A549 (cell line): ENCODE data around the gene RRAS. TPM values are rescaled to one million over a fixed set of nuclear protein-coding genes. Genes with fewer than 3 reads are reported as not detected.

ENCODE experiments used
- ATAC-seq, 2 experiments: fragments of 200-7000 bp in 1 of 2; fragments of >200 bp in 1 of 2; cut with Nextera tagmentation in 1 of 2; cut with Tn5 transposase in 1 of 2; 3 replicates each; pipeline versions ENCODE4 v1.8.0 to v1.9.1; 2018 to 2020; ENCODE audit warnings: mild to moderate bottlenecking in 1 of 2, moderate library complexity in 1 of 2
- CTCF ChIA-PET: fragments of 300-600 bp; sonication (Branson Sonifier 250); formaldehyde crosslinking; extraction: SDS; loops from one replicate; lab custom pipeline; 2021; ENCODE audit warnings: antibody characterized with exemption, inconsistent platforms; lab: Yijun Ruan, JAX
- POLR2A ChIA-PET: fragments of 350-600 bp; formaldehyde crosslinking; extraction: SDS; loops from one replicate; lab custom pipeline; 2021; ENCODE audit warnings: antibody characterized with exemption, inconsistent platforms; lab: Yijun Ruan, JAX
- DNase-seq, 2 experiments: peaks; one replicate each; pipeline versions ENCODE4 v3.0.0 to v3.0.0-alpha.2; 2011 to 2016; ENCODE audit warnings: low read depth in 1 of 2, low spot score in 1 of 2
- FAIRE-seq: peaks from 2 replicates; lab custom pipeline; 2011; peaks lifted over from hg19 to GRCh38; lab: Jason Lieb, UNC
- H3K27ac ChIP-seq, 2 experiments: fragments of >200 bp; sonication (Bioruptor Twin); formaldehyde crosslinking; 3 replicates each; pipeline ENCODE4 v1.5.1; 2016 to 2017
- H3K4me1 ChIP-seq: fragments of >200 bp; sonication (Bioruptor Twin); formaldehyde crosslinking; 3 replicates; pipeline ENCODE4 v1.6.1; 2016
- H3K4me2 ChIP-seq: fragments of >200 bp; sonication (Bioruptor Twin); formaldehyde crosslinking; 3 replicates; pipeline ENCODE4 v1.6.1; 2016
- H3K4me3 ChIP-seq: fragments of >200 bp; sonication (Bioruptor Twin); formaldehyde crosslinking; 3 replicates; pipeline ENCODE4 v1.5.1; 2016
- H3K9me3 ChIP-seq: fragments of >200 bp; sonication (Bioruptor Twin); formaldehyde crosslinking; 3 replicates; pipeline ENCODE4 v1.6.1; 2016
- CBX2 ChIP-seq: fragments of 200-600 bp; sonication (generic); IDR thresholded peaks from 2 replicates; pipeline ENCODE4 v1.6.1; 2016; ENCODE audit warnings: low read depth, mild to moderate bottlenecking, borderline replicate concordance
- CBX8 ChIP-seq: fragments of 200-600 bp; sonication (generic); IDR thresholded peaks from 2 replicates; pipeline ENCODE4 v1.6.1; 2016
- CHD2 ChIP-seq: fragments of 150-350 bp; IDR thresholded peaks from 2 replicates; pipeline ENCODE4 v1.6.1; 2014; ENCODE audit warnings: low read length; ENCODE audit not compliant: partially characterized antibody
- CHD4 ChIP-seq: fragments of 200-600 bp; sonication (generic); IDR thresholded peaks from 2 replicates; pipeline ENCODE4 v1.6.1; 2016; ENCODE audit warnings: antibody characterized with exemption, mild to moderate bottlenecking, borderline replicate concordance
- EP300 ChIP-seq, 2 experiments: fragments of >200 bp; sonication (Bioruptor Twin); formaldehyde crosslinking; IDR thresholded peaks; 2 replicates in 1 of 2; 3 replicates in 1 of 2; pipeline ENCODE4 v1.6.1; 2016 to 2017
- FOSL2 ChIP-seq, 2 experiments: fragments of 450-650 bp in 1 of 2; fragments of >200 bp in 1 of 2; sonication (Bioruptor Twin) in 1 of 2; formaldehyde crosslinking; IDR thresholded peaks; 2 replicates each; pipeline versions ENCODE4 v1.5.0 to v1.6.1; 2016 to 2020; ENCODE audit warnings: mild to moderate bottlenecking in 1 of 2, moderate library complexity in 1 of 2
- GATA3 ChIP-seq: IDR thresholded peaks from 2 replicates; pipeline ENCODE4 v1.6.1; 2012; ENCODE audit warnings: borderline replicate concordance
- HEYL ChIP-seq: fragments of 250-450 bp; sonication (Bioruptor Pico); IDR thresholded peaks from 2 replicates; pipeline ENCODE4 v1.8.0; 2021; ENCODE audit warnings: mild to moderate bottlenecking, moderate library complexity
- HOXB5 ChIP-seq: fragments of 250-450 bp; sonication (Bioruptor Pico); IDR thresholded peaks from 2 replicates; pipeline ENCODE4 v1.5.0; 2020; ENCODE audit warnings: mild to moderate bottlenecking, moderate library complexity
- JUN ChIP-seq, 2 experiments: fragments of >200 bp; sonication (Bioruptor Twin); formaldehyde crosslinking; IDR thresholded peaks; 2 replicates in 1 of 2; 3 replicates in 1 of 2; pipeline ENCODE4 v1.6.1; 2016 to 2017
- JUNB ChIP-seq: fragments of >200 bp; sonication (Bioruptor Twin); formaldehyde crosslinking; IDR thresholded peaks from 2 replicates; pipeline ENCODE4 v1.6.1; 2016
- KDM1A ChIP-seq: fragments of 200-600 bp; sonication (generic); IDR thresholded peaks from 2 replicates; pipeline ENCODE4 v1.6.1; 2016; ENCODE audit warnings: low read depth, mild to moderate bottlenecking
- KDM5A ChIP-seq: fragments of 200-600 bp; sonication (generic); IDR thresholded peaks from 2 replicates; pipeline ENCODE4 v1.6.1; 2016; ENCODE audit warnings: antibody characterized with exemption, mild to moderate bottlenecking
- MAFK ChIP-seq: fragments of 450-650 bp; IDR thresholded peaks from 2 replicates; pipeline ENCODE4 v1.6.1; 2014; ENCODE audit not compliant: partially characterized antibody
- MYC ChIP-seq: IDR thresholded peaks from 2 replicates; pipeline ENCODE4 v1.6.1; 2012; ENCODE audit warnings: mild to moderate bottlenecking, inconsistent platforms, low read length, improper control_type of control experiment, borderline replicate concordance
- NFE2L2 ChIP-seq: fragments of 150-350 bp; conservative IDR thresholded peaks from 2 replicates; pipeline ENCODE4 v1.6.1; 2014; ENCODE audit warnings: low read length
- NPAS2 ChIP-seq: fragments of 250-450 bp; sonication (Bioruptor Pico); IDR thresholded peaks from 2 replicates; pipeline ENCODE4 v1.8.0; 2022; ENCODE audit warnings: mild to moderate bottlenecking, moderate library complexity, borderline replicate concordance
- NR3C1 ChIP-seq: fragments of >200 bp; sonication (Bioruptor Twin); formaldehyde crosslinking; IDR thresholded peaks from 3 replicates; pipeline ENCODE4 v1.6.1; 2017
- PBX3 ChIP-seq: IDR thresholded peaks from 2 replicates; pipeline ENCODE4 v1.6.1; 2012
- PHF8 ChIP-seq: fragments of 200-600 bp; sonication (generic); IDR thresholded peaks from 2 replicates; pipeline ENCODE4 v1.6.1; 2016; ENCODE audit warnings: low read depth, mild to moderate bottlenecking, antibody characterized with exemption, moderate library complexity, borderline replicate concordance
- RARB ChIP-seq: fragments of 250-450 bp; sonication (Bioruptor Pico); IDR thresholded peaks from 2 replicates; pipeline ENCODE4 v1.8.0; 2021; ENCODE audit warnings: mild to moderate bottlenecking, moderate library complexity
- RFX5 ChIP-seq: fragments of 450-650 bp; IDR thresholded peaks from 2 replicates; pipeline ENCODE4 v1.7.1; 2014; ENCODE audit warnings: antibody characterized with exemption, mild to moderate bottlenecking, moderate library complexity
- SREBF2 ChIP-seq: fragments of 450-650 bp; IDR thresholded peaks from 2 replicates; pipeline ENCODE4 v1.6.1; 2014; ENCODE audit warnings: mild to moderate bottlenecking, moderate library complexity
- TFCP2L1 ChIP-seq: fragments of 250-450 bp; sonication (Bioruptor Pico); IDR thresholded peaks from 2 replicates; pipeline ENCODE4 v1.5.0; 2021; ENCODE audit warnings: mild to moderate bottlenecking
- TP53 ChIP-seq: fragments of 250-450 bp; sonication (Bioruptor Pico); IDR thresholded peaks from 2 replicates; pipeline ENCODE4 v1.5.0; 2021; ENCODE audit warnings: mild to moderate bottlenecking, moderate library complexity
- ZSCAN20 ChIP-seq: fragments of 250-450 bp; sonication (Bioruptor Pico); IDR thresholded peaks from 2 replicates; pipeline ENCODE4 v1.8.0; 2022; ENCODE audit warnings: mild to moderate bottlenecking, moderate library complexity
- WGBS: methylation state at CpG from one replicate; pipeline ENCODE4 v1.1.6; 2017; ENCODE audit errors: missing lambda C conversion rate; 5-methylcytosine and 5-hydroxymethylcytosine counted together
- polyA plus RNA-seq, 4 experiments: library from polyadenylated mRNA; depleted of rRNA in 3 of 4; stranded (reverse); fragments of >200 nt; fragmentation: RNase III in 1 of 4; extraction: RNeasy Plus Mini Kit Qiagen cat#74134 plus additional on column Dnase treatment in 1 of 4; gene quantifications; 2 replicates in 3 of 4; 3 replicates in 1 of 4; pipeline ENCODE4 v1.2.3, GENCODE V29; 2011 to 2017
- TF ChIP-seq, protein P1 (sequence below): fragments of >200 bp; sonication (Bioruptor Twin); formaldehyde crosslinking; IDR thresholded peaks from 3 replicates; pipeline ENCODE4 v1.5.1; 2016

Gene RRAS
- polyA plus RNA-seq, 2 of the 4 experiments (the other 2 are of a cell fraction) = 47.6 to 49.2 TPM

- CTCF ChIA-PET = interaction anchor here (0.5 to 21.2 kb wide), 6 partner anchors 12 to 290 kb away, joined by 3 to 326 read pairs (median 7); partner anchors contain the start of genes PRMT1, RRAS and SCAF1
- 87% methylated on average over 17 of the region's 17 CpGs for WGBS
- TF ChIP-seq CHD2 = no peak
- no peak for TF ChIP-seq TFCP2L1
- no peak for TF ChIP-seq CBX2
- no peak for TF ChIP-seq PBX3
- TF ChIP-seq PHF8 = no peak
- no peak for TF ChIP-seq CHD4
- no peak for TF ChIP-seq FOSL2 (IDR thresholded peaks at IDR 0.05)
- TF ChIP-seq FOSL2 (CRISPR knock-in tag; IDR thresholded peaks at IDR 0.05) = no peak
- TF ChIP-seq MYC = no peak
- no peak for TF ChIP-seq NR3C1
- no peak for TF ChIP-seq CBX8
- TF ChIP-seq JUN (IDR thresholded peaks at IDR 0.05) = no peak
- TF ChIP-seq KDM1A = no peak
- TF ChIP-seq HEYL (CRISPR knock-in tag) = no peak
- no peak for TF ChIP-seq RFX5
- no peak for TF ChIP-seq ZSCAN20
- no peak for TF ChIP-seq HOXB5 (CRISPR knock-in tag)
- TF ChIP-seq EP300 (IDR thresholded peaks at IDR 0.05) = no peak
- ATAC-seq (no peak), DNase-seq (no peak), FAIRE-seq (no peak)
- H3K27ac ChIP-seq = no peak overlapping the region
- H3K4me2 ChIP-seq = no peak overlapping the region
- H3K4me3 ChIP-seq = no peak overlapping the region
- H3K4me1 ChIP-seq = no peaks in the 10 kb centered on the region
- POLR2A ChIA-PET = interaction anchor here (1.0 to 2.6 kb wide), 4 partner anchors 8 to 20 kb away, joined by 3 to 14 read pairs (median 9); partner anchors contain the start of genes RRAS and SCAF1
- 0 out of 3 replicates have a peak, but pooled peaks cover 3% of the 10 kb centered on the region for H3K9me3 ChIP-seq
Measured at GRCh38 chr19:49656456-49657109, 16.6 kb upstream of the RRAS start.

GRCh38 chr19:49655570-49656455, 15.9 kb upstream of the RRAS start:
- ChIA-PET CTCF (interaction anchor here (0.5 to 21.2 kb wide), 7 partner anchors 11 to 289 kb away, joined by 3 to 326 read pairs (median 4); partner anchors contain the start of genes PRMT1, RRAS and SCAF1), POLR2A (interaction anchor here (1.0 to 2.6 kb wide), 4 partner anchors 8 to 21 kb away, joined by 3 to 14 read pairs (median 9); partner anchors contain the start of genes RRAS and SCAF1)
- TF ChIP-seq JUNB (no peak), CHD4 (no peak), MAFK (no peak), RARB (CRISPR knock-in tag) (no peak), SREBF2 (no peak), NFE2L2 (no peak), NPAS2 (CRISPR knock-in tag) (no peak), GATA3 (no peak), TP53 (CRISPR knock-in tag) (no peak), KDM5A (no peak), HOXB5 (CRISPR knock-in tag) (no peak)
- TF ChIP-seq, protein P1, sequence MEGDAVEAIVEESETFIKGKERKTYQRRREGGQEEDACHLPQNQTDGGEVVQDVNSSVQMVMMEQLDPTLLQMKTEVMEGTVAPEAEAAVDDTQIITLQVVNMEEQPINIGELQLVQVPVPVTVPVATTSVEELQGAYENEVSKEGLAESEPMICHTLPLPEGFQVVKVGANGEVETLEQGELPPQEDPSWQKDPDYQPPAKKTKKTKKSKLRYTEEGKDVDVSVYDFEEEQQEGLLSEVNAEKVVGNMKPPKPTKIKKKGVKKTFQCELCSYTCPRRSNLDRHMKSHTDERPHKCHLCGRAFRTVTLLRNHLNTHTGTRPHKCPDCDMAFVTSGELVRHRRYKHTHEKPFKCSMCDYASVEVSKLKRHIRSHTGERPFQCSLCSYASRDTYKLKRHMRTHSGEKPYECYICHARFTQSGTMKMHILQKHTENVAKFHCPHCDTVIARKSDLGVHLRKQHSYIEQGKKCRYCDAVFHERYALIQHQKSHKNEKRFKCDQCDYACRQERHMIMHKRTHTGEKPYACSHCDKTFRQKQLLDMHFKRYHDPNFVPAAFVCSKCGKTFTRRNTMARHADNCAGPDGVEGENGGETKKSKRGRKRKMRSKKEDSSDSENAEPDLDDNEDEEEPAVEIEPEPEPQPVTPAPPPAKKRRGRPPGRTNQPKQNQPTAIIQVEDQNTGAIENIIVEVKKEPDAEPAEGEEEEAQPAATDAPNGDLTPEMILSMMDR = no peak
- H3K27ac ChIP-seq = no peak overlapping the region
- WGBS = 92% methylated on average over 23 of the region's 23 CpGs
- no peak overlapping the region for H3K4me3 ChIP-seq
- DNase-seq (no peak), ATAC-seq (no peak), FAIRE-seq (no peak)
- H3K9me3 ChIP-seq = 0 out of 3 replicates have a peak, but pooled peaks cover 3% of the 10 kb centered on the region
- H3K4me1 ChIP-seq = no peaks in the 10 kb centered on the region
- no peak overlapping the region for H3K4me2 ChIP-seq
